ENCODE measurements around the gene NTRK2.

NTRK2 gene

DNA sequence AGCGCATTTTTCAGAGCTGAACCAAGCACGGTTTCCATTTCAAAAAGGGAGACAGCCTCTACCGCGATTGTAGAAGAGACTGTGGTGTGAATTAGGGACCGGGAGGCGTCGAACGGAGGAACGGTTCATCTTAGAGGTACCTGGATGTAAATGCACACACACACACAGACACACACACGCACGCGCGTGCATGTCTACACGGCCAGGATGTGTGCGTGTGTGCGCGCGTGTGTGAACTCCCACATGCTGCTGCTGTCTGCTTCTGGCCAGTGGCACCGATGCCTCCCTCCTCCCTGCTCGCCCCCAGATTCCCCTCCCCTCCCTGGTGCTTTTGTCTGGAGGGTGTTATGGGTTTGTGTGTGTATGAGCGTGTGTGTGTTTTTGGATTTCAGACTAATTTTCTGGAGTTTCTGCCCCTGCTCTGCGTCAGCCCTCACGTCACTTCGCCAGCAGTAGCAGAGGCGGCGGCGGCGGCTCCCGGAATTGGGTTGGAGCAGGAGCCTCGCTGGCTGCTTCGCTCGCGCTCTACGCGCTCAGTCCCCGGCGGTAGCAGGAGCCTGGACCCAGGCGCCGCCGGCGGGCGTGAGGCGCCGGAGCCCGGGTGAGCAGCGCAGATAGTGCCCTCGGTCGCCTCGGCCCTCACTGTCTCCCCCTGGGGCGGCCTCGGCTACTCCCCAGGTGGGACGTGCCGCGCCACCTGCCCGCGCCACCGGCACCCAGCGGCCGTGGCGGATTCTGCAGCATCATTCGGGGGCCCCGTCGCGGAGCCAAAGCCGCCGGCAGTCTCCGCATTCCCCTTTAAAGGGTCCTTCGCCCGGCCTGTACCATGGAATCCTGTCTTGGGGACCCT lies at the start of gene NTRK2:
TSS of gene NTRK2 (plus strand) at position 442 of the 850 bp plus-strand sequence. CDS start 1,020 bp downstream, outside the sequence.
- no peak within 1 kb of the TSS for H3K27ac ChIP-seq (ENCODE audit: low read length)
- H3K9ac ChIP-seq (ENCODE audit: low read depth, low read length): no peak within 1 kb of the TSS
- no peaks in the 10 kb centered on the region for H3K4me1 ChIP-seq (ENCODE audit: insufficient read depth, low read length)
- H3K27me3 ChIP-seq (ENCODE audit: insufficient read depth, low read length, poor library complexity): no peaks in the 10 kb centered on the region
- no peak for TF ChIP-seq EZH2 (IDR thresholded peaks at IDR 0.05; ENCODE audit: borderline replicate concordance, low read depth, low read length, severe bottlenecking)
- TF ChIP-seq, protein P1, sequence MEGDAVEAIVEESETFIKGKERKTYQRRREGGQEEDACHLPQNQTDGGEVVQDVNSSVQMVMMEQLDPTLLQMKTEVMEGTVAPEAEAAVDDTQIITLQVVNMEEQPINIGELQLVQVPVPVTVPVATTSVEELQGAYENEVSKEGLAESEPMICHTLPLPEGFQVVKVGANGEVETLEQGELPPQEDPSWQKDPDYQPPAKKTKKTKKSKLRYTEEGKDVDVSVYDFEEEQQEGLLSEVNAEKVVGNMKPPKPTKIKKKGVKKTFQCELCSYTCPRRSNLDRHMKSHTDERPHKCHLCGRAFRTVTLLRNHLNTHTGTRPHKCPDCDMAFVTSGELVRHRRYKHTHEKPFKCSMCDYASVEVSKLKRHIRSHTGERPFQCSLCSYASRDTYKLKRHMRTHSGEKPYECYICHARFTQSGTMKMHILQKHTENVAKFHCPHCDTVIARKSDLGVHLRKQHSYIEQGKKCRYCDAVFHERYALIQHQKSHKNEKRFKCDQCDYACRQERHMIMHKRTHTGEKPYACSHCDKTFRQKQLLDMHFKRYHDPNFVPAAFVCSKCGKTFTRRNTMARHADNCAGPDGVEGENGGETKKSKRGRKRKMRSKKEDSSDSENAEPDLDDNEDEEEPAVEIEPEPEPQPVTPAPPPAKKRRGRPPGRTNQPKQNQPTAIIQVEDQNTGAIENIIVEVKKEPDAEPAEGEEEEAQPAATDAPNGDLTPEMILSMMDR (IDR thresholded peaks at IDR 0.05; ENCODE audit: borderline replicate concordance, extremely low read depth, low read length, poor library complexity, severe bottlenecking): no peak
- no peak within 1 kb of the TSS for H3K4me2 ChIP-seq (ENCODE audit: insufficient read depth, low read length)
- ATAC-seq (ENCODE audit: insufficient read depth, low read depth): no peak
- H3K36me3 ChIP-seq (ENCODE audit: insufficient read depth, low read length): no peaks in the 10 kb centered on the region
- H2AFZ ChIP-seq (ENCODE audit: low read depth, low read length): no peak within 1 kb of the TSS
- no peaks in the 10 kb centered on the region for H3K9me3 ChIP-seq (ENCODE audit: insufficient read depth, low read length, severe bottlenecking)
- no peak for DNase-seq
- no peak within 1 kb of the TSS for H3K4me3 ChIP-seq (ENCODE audit: low read depth in 1 of 2, low read length in 2 of 2)
- H3K79me2 ChIP-seq (ENCODE audit: insufficient read depth, low read length): no peaks in the 10 kb centered on the region
- no peaks in the 10 kb centered on the region for H4K20me1 ChIP-seq (ENCODE audit: insufficient read depth, low read length)

DNA sequence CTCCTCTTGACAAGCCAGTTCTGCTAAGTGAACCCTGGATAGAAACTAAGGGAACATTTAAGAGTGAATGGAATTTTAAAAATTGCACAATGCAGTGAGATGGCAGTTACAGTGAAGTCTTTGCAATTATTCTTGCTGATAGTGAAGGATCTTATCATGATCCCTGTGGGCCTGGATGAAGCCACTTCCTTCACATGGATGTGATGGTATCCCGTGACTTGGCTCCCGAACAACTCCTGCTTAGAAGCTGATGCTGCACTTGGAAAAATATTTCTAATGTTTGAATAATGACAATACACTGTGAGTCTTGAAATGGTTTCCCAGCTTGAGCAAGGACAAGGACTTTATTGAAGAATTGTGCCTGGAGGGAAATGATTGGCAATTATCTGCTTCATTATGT lies 49.2 kb upstream of the NTRK2 start:
- DNase-seq: no peak
- ATAC-seq (ENCODE audit: insufficient read depth, low read depth): no peak
- Histone ChIP-seq H3K27me3 (ENCODE audit: insufficient read depth, low read length, poor library complexity) (no peaks in the 10 kb centered on the region), H3K27ac (ENCODE audit: low read length) (no peak overlapping the region), H3K36me3 (ENCODE audit: insufficient read depth, low read length) (no peaks in the 10 kb centered on the region), H3K79me2 (ENCODE audit: insufficient read depth, low read length) (no peaks in the 10 kb centered on the region), H3K9me3 (ENCODE audit: insufficient read depth, low read length, severe bottlenecking) (no peaks in the 10 kb centered on the region), H2AFZ (ENCODE audit: low read depth, low read length) (no peak overlapping the region), H3K4me3 (ENCODE audit: low read depth in 1 of 2, low read length in 2 of 2) (no peak overlapping the region), H3K4me1 (ENCODE audit: insufficient read depth, low read length) (no peaks in the 10 kb centered on the region), H3K9ac (ENCODE audit: low read depth, low read length) (no peak overlapping the region), H4K20me1 (ENCODE audit: insufficient read depth, low read length) (no peaks in the 10 kb centered on the region), H3K4me2 (ENCODE audit: insufficient read depth, low read length) (no peak overlapping the region)
- TF ChIP-seq, protein P1 (IDR thresholded peaks at IDR 0.05; ENCODE audit: borderline replicate concordance, extremely low read depth, low read length, poor library complexity, severe bottlenecking): no peak
- TF ChIP-seq EZH2 (IDR thresholded peaks at IDR 0.05; ENCODE audit: borderline replicate concordance, low read depth, low read length, severe bottlenecking): no peak

DNA sequence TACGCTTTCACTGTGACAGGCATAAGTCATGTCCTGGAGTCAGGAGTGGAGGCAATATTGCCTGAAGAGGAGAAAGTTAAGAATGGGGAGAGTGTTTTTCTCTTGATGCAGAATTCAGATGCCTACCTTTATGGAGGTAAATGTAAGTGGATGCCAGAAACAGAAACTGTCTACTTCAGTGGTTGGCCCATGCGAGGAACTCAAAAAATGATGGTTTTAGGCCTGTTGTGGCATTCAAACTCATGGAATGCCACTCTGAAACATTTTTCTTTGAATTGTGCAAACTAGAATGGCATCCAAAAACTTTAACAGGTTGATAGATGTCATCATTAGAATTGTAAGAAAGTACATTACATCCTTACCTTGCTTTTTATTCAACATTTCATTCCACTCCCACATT lies 47.7 kb upstream of the NTRK2 start:
- no peak for ATAC-seq (ENCODE audit: insufficient read depth, low read depth)
- Histone ChIP-seq H3K27me3 (ENCODE audit: insufficient read depth, low read length, poor library complexity) (no peaks in the 10 kb centered on the region), H3K4me1 (ENCODE audit: insufficient read depth, low read length) (no peaks in the 10 kb centered on the region), H3K4me2 (ENCODE audit: insufficient read depth, low read length) (no peak overlapping the region), H3K36me3 (ENCODE audit: insufficient read depth, low read length) (no peaks in the 10 kb centered on the region), H3K4me3 (ENCODE audit: low read depth in 1 of 2, low read length in 2 of 2) (no peak overlapping the region), H4K20me1 (ENCODE audit: insufficient read depth, low read length) (no peaks in the 10 kb centered on the region), H2AFZ (ENCODE audit: low read depth, low read length) (no peak overlapping the region), H3K79me2 (ENCODE audit: insufficient read depth, low read length) (no peaks in the 10 kb centered on the region), H3K27ac (ENCODE audit: low read length) (no peak overlapping the region), H3K9me3 (ENCODE audit: insufficient read depth, low read length, severe bottlenecking) (no peaks in the 10 kb centered on the region), H3K9ac (ENCODE audit: low read depth, low read length) (no peak overlapping the region)
- no peak for DNase-seq
- TF ChIP-seq, protein P1 (IDR thresholded peaks at IDR 0.05; ENCODE audit: borderline replicate concordance, extremely low read depth, low read length, poor library complexity, severe bottlenecking): no peak
- TF ChIP-seq EZH2 (IDR thresholded peaks at IDR 0.05; ENCODE audit: borderline replicate concordance, low read depth, low read length, severe bottlenecking): no peak
